Measurements from ENCODE around the gene MAB21L2. TPM values are rescaled to one million over a fixed set of nuclear protein-coding genes. Genes with fewer than 3 reads are reported as not detected.

Gene MAB21L2
- total RNA-seq, 1 experiment from 2014 or later: not detected

- TF ChIP-seq AR (CRISPR knock-in tag; IDR thresholded peaks at IDR 0.05) (no peak), ZNF121 (CRISPR knock-in tag; IDR thresholded peaks at IDR 0.05) (no peak), ZNF396 (CRISPR knock-in tag; IDR thresholded peaks at IDR 0.05; ENCODE audit: borderline replicate concordance) (no peak), USF2 (CRISPR knock-in tag; IDR thresholded peaks at IDR 0.05) (no peak)
Measured at GRCh38 chr4:150591904-150592303, 10.0 kb downstream of the MAB21L2 start (continued).

GRCh38 chr4:150593996-150594395 is 12.0 kb downstream of the MAB21L2 start:
- CTCF ChIA-PET: interaction anchor here (0.6 kb wide), 1 partner anchor 53 kb away, joined by 3 read pairs; no protein-coding TSS in a partner anchor
- Mint-ChIP-seq H3K27ac (no peak overlapping the region), H3K4me1 (peaks cover 19% of the 10 kb centered on the region), H3K4me3 (no peak overlapping the region), H3K27me3 (ENCODE audit: low read depth) (no peaks in the 10 kb centered on the region), H3K9me3 (no peaks in the 10 kb centered on the region), H3K36me3 (no peaks in the 10 kb centered on the region)
- TF ChIP-seq PREB (CRISPR knock-in tag; IDR thresholded peaks at IDR 0.05; ENCODE audit: borderline replicate concordance) (no peak), ZNF263 (CRISPR knock-in tag; IDR thresholded peaks at IDR 0.05; ENCODE audit: low read depth) (no peak), AR (CRISPR knock-in tag; IDR thresholded peaks at IDR 0.05) (no peak), E2F4 (CRISPR knock-in tag; IDR thresholded peaks at IDR 0.05; ENCODE audit: borderline replicate concordance, low read depth) (no peak), PRRX2 (CRISPR knock-in tag; IDR thresholded peaks at IDR 0.05) (no peak), CDX4 (CRISPR knock-in tag; IDR thresholded peaks at IDR 0.05; ENCODE audit: borderline replicate concordance) (no peak), GTF2I (CRISPR knock-in tag; conservative IDR thresholded peaks at IDR 0.05) (no peak), NR1H2 (CRISPR knock-in tag; IDR thresholded peaks at IDR 0.05) (no peak), ZNF317 (CRISPR knock-in tag; IDR thresholded peaks at IDR 0.05; ENCODE audit: borderline replicate concordance, low read depth) (no peak), ZNF281 (CRISPR knock-in tag; IDR thresholded peaks at IDR 0.05) (no peak), CREB1 (CRISPR knock-in tag; IDR thresholded peaks at IDR 0.05) (no peak), KAT7 (CRISPR knock-in tag; IDR thresholded peaks at IDR 0.05; ENCODE audit: borderline replicate concordance) (no peak), ZMAT4 (CRISPR knock-in tag; IDR thresholded peaks at IDR 0.05) (no peak), HMGXB4 (CRISPR knock-in tag; IDR thresholded peaks at IDR 0.05) (no peak)
- DNase-seq (ENCODE audit: low spot score): no peak
- POLR2A ChIA-PET: no interaction called here
- no peak for ATAC-seq
